LNCAP (cell line): ENCODE results near the gene SLC7A9.

ENCODE experiments used
- CTCF ChIP-seq: fragments of 450-650 bp; IDR thresholded peaks from 2 replicates; pipeline ENCODE4 v1.5.1; 2017; ENCODE audit warnings: mild to moderate bottlenecking

Gene SLC7A9

GRCh38 chr19:32869369-32869965 is at the start of gene SLC7A9:
Gene SLC7A9 (minus strand): TSS chr19:32869767. CDS start chr19:32868534, 1,233 bp downstream.
- no peak for TF ChIP-seq CTCF

- no peak for TF ChIP-seq CTCF
Observed at GRCh38 chr19:32919365-32919764, 49.8 kb upstream of the SLC7A9 start.

- no peak for TF ChIP-seq CTCF
Observed at GRCh38 chr19:32917616-32917996, 48.0 kb upstream of the SLC7A9 start.

- no peak for TF ChIP-seq CTCF
Observed at GRCh38 chr19:32916969-32917615, 47.5 kb upstream of the SLC7A9 start.

- TF ChIP-seq CTCF, result no peak
Observed at GRCh38 chr19:32914879-32915660, 45.5 kb upstream of the SLC7A9 start.

- TF ChIP-seq CTCF, result no peak
Observed at GRCh38 chr19:32911467-32911866, 41.9 kb upstream of the SLC7A9 start.

- TF ChIP-seq CTCF, result no peak
Observed at GRCh38 chr19:32910874-32911273, 41.3 kb upstream of the SLC7A9 start.
